NCI-H2107 treated with DMSO at 0.1 percent for 48 hours (cell line): Measurements from ENCODE around the gene SCUBE3.

Experiments used
- DNase-seq: peaks from one replicate; lab custom pipeline; 2025; ENCODE audit not compliant: unreplicated experiment; lab: John Stamatoyannopoulos, UW

Gene SCUBE3

DNA sequence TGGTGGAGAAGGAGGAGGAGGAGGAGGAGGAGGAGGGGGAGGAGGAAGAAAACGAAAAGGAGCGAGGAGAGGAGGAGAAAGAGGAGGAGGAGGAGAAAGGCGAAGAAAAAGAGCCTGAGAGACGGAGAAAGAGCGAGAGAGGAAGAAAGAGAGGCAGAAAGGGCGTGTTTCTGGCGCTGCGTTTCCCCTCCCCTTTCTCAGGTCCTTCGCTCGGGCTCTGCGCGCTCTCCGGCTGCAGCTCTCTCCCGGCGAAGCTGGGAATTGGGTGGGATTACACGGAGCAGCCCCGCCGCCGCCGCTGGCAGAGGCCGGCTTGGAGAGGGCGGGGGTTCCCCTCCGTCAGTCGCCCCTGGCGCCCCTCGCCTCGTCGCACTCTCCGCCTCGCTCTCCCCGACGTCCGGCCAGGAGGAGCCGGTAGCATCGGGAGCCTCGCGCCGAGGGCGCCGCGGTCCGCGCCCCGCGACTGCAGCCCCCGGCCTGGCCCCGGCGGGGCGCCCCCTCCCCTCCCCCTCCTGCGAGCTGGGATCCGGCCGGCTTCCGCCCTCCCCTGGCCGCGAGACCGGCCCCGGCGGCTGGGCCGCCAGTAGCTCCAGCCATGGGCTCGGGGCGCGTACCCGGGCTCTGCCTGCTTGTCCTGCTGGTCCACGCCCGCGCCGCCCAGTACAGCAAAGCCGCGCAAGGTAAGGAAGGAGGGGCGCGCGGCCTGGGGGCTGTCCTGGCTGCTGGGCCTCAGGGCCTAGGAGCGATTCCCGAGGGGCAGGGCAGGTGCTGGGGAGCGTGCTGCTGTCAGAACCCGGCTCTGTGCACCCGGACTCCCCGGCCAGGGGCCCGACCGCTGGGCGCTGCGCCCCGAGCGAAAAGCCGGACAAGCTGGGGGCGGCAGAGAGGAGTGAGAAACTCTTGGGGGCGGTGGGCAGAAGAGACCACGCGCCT is at the start of gene SCUBE3:
SCUBE3 (plus strand) TSS at position 133 of the 933 bp plus-strand sequence; CDS start at position 596, 463 bp downstream.
- DNase-seq, result no peak

DNA sequence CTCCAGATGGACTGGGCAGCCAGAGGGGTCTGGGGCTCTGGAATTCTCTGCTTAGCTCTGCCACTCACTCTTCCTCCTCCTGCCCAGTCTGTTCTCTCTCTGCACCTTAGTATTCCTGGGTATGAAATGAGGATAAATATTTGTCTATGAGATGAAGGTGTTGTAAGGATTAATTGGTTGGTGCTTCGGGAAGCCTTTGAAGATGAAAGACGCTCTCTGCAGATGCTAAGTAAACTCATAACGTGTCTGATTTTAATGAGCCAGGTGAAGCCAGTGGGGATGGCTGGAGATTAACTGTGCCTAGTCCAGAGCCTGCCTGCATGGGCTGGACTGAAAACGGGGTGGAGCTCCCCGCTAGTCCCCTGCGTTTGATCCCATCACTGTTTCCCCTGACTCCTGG is 49.5 kb upstream of the SCUBE3 start:
- DNase-seq, result no peak

DNA sequence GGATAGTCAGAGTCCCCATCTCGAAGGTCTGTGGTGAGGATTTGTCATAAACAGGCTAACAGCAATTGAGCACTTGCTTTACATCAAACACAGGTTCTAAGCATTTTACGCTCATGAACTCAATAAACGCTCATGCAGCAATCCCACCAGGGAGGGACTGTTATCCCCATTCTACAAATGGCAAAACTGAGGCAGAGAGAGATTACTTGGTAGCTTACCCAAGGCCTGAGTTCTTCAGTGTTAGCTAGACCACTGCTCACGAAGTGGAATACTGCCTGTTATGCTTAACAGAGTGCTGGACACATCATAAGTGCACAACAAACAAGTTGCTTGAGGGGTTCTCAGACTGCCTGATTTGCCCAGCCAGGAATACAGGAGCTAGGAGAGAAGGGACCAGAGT is 48.9 kb upstream of the SCUBE3 start:
- no peak for DNase-seq

DNA sequence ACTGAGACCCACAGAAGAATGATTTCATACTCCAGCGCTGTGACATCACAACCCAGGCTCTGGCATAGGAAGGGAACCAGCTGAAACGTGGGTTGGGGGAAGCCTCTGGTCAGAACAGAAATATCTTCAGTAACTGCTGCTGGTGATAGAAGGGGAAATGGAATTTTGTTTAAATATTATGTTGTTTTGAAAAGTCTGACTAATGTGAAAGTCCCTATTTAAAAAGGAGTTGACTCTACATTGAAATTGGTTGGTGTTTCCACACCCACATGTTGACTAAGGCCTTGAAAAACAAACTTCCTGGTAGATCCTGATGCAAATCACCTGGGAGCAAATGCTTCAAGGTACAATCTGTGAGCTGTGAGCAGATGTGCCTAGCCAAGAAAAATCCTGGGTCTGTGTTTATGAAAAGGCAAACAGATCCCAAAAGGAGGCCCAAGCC is 48.1 kb upstream of the SCUBE3 start:
- DNase-seq, result no peak

DNA sequence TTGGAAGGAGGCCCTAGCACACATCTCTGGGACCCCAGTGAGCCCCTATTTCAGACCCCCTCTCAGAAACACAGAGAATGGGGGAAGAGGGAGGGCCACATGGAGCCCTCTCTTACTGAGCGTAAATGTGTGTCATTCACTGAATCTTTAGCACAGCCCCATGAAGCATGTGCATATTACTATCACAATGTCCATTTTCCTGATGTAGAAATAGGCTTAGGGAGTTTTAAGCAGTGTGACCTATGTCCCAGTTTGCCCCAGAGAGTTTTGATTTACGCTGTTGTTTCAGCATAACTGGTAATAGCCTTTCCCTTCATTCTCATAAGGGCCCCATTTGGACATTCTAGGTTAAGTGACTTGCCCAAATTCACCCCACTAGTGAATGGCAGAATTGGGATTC is 47.6 kb upstream of the SCUBE3 start:
- DNase-seq, result no peak

DNA sequence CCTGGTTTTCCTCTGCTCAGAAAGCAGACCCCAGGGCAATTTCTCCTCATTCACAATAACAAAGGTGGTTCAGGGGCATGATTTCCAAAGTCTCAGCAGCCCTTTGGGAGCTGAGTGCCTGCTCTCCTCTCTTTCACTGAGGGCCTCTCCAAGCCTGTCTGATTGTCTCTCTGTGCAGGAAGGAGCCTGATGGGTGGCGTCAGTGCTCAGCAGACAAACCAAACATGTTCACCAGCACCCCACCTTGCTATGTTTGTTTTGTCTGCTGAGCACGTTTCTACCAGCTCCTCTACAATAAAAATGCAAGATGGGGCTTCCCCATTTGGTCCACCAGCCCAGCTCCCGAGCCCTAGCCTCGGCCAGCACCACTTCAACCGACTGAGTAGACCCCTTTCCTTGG is 47.2 kb upstream of the SCUBE3 start:
- DNase-seq, result no peak

DNA sequence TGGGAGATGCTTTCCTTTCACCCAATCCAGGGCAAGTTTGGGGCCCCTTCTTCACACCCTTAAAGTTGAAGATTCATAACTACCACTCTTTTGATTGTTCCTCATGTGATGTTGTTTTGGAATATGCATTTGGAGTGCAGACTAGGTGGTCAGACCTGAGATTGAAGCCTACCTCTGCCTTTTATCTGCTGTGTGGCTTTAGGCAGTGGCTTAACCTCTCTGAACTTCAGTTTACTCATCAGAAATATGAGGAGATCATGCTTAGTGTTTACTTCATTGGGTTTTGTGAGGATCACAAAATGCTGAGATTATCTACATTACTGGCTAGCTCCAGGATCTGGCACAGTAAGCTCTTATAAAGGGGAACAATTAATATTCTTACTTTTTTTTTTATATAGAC is 46.3 kb upstream of the SCUBE3 start:
- DNase-seq, result no peak

DNA sequence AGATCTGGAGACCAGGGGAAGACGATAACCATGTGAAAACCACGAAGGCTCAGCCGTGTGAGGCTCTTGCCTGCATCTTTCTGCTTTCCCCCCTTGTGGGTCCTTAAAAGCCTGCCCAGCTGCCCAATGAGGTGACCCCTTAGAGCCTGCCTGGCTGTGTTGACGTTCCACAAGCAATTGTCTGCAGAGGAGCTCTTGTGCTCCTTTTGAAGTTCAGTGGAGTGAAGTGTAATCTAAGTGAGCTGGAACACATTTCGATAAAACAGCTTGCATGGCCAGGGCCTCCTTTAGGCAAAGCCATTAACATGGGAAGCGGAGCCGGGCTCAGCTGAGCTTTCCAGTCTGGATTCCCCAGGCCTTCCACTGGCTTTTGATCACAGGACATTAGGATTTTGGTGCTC is 45.3 kb upstream of the SCUBE3 start:
- DNase-seq, result peak; percentile 12

DNA sequence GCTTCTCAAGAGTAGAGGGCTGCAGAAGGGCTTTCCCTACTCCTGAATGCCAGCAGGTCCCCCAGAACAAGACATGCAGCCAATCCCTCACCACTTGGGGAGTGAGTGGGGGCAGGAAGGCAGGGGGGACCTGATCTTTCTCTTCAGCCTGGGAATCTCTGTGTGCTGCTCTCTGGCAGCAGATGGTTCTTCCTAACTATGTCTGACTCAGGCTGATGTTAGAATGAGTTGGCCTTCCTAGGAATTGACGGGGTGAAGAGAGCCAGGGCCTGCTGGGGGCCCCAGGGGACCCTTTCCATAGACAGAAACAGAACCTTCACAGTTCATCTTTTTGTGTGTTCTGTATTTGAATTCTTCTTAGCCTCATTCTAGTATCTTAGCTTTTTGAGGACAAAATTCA is 43.6 kb upstream of the SCUBE3 start:
- no peak for DNase-seq

DNA sequence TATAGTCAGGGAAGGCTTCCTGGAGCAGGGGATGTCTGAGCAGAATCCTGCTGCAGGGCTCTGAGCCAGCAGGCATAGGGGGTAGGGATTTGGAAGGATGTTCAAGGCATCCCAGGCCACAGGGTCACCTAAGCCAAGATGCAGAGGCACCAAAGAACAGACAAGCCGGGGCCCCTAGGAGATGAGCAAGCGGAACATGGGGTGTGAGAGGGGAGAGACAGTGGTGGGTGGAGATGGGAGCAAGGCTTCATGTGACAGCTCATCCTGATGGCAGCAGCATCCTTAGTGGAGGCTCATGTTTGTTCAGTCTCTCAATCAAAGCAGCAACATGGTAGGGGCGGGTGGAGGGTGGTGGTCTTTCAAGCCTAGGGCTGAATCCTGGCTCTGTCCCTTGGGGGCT is 42.9 kb upstream of the SCUBE3 start:
- no peak for DNase-seq

DNA sequence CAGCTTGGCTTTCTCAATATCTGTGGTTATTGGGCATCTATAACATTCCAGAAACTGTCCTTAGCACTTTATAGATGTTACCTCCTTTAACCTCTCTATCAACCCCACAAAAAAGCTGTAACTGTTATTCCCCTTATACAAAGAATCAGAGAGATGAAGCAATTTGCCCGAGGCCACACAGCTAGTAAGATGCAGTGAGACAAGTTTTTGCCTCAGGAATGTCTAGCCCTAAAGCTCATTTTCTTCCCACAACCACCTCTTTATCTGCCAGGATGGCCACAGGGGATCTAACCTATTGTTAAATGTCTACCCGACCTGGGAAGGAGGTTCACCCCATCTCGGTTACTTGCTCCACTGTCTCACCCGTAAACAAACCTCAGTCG is 40.7 kb upstream of the SCUBE3 start:
- no peak for DNase-seq

DNA sequence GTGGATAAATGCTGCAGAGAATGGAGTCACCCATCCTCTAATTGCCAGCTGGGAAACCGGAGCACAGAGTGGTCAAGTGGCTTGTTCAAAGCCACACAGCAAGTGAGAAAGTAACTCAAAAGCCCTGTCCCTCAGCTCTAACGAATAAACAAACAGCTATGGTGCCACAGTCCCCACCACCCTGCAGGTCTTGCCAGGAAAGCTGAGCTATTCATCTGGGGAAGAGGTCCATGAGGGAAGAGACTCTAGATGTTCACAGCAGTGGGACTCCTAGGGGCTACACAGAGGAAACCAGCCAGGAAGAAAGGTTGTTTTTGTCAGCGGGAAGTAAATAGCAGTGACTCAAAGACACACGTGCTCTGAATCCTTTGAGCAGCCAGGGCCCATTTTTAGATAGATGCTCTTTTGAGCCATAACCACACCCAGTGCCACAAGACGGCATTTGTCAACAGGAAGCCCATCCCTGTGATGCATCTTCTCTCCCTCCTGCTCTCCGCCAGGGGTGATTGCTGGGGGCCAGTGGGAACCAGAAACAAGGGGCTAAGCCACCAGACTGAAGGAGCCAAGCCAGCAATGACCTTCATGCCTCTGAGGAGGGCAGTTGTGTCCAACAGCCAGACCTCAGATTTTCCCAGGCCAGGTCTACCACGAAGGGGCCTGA is 40.2 kb upstream of the SCUBE3 start:
- no peak for DNase-seq

DNA sequence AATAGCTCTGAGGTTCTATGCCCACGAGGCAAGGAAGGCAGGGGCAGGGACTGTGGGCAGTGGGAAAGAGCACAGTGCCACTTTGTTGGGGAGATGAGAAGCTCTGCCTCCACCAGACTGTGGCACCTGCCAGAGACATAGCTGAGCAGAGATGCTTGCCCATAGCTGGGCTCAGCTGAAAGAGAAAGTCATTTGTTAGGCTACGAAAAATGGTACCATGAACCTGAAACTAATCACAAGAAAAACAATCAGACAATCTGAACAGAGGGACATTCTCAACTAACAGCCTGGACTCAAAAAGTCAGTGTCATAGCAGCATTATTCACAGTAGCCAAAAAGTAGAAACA is 39.7 kb upstream of the SCUBE3 start:
- DNase-seq, result no peak

DNA sequence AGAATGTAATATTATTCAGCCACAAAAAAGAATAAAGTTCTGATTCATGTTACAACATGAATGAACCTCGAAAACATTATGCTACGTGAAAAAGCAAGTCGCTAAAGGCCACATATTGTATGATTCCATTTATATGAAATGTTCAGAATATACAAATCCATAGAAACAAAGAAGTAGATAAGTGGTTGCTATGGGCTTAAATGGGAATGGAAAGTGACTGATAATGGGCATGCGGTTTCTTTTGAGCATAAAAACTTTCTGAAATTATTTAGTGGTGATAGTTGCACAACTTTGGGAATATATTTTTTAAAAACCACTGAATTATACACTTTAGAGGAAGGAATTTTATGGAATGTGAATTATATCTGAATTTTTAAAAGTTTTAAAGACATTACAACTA is 39.3 kb upstream of the SCUBE3 start:
- no peak for DNase-seq

DNA sequence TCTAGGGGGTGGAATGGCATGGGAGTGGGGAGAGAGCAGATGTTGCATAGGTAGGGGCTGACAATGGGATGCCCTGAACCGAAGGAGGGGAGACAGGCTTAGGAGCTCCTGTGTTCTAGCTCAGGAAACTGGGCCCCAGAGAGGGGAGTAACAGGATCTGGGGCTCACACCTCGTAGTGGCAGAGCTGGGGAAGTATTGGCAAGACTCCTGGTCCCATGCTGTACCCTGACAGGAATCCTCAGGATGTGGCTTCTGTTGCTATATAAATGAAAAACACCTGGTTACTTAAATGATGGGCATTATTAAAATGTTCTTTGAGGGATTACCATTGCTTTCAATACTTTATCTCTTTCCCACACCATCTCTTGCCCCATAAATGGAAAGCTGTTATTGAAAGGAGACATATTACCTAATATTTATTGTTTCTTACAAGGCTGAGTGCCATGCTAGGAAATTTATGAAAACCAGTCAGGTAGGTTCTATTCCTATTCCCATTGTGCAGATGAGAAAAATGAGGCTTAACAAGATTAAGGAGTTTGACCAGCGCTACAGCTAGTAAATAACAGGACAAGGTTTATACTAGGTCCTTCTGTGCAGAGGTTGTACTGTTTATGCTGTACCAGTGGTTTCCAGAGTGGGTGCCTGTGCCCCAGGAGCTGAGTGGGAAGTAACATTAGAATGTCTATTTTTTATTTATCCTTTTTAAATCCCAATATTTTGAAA is 37.3 kb upstream of the SCUBE3 start:
- DNase-seq, result no peak

DNA sequence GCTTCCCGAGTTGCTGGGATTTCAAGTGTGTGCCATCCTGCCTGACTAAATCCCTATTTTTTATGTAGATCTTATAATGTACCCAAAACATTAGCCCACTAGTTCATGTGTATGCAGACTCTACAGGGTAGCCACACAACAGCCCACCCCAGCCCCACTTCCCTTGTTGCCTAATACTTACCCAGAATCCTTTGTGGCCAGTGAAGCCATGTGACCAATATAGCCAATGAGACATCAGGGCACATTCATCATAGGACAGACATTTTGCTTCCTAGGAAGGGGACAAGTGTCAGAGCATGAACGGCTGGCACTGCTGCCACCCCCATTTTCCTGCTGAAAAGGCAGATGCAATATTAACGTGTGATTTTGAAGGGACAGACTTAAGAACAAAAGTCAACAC is 36.6 kb upstream of the SCUBE3 start:
- DNase-seq, result no peak

DNA sequence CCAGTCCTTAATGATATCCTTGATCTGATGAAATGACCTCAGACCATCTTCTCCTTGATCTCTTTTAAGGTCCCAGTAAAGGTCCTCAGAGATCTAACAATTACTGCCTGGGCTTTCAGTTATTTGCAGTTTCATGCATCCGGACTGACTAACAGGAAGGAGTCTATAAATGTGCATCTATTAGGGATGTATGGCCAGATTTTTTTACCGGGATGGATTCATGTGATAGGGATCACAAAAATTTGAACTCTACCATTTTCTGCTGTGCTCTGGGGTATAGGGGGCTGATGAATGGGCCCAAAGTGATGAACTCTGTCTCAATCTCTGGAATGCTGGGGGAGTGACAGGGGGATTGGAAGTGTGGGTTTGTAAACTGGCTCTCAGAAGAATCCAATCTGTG is 36.2 kb upstream of the SCUBE3 start:
- no peak for DNase-seq

DNA sequence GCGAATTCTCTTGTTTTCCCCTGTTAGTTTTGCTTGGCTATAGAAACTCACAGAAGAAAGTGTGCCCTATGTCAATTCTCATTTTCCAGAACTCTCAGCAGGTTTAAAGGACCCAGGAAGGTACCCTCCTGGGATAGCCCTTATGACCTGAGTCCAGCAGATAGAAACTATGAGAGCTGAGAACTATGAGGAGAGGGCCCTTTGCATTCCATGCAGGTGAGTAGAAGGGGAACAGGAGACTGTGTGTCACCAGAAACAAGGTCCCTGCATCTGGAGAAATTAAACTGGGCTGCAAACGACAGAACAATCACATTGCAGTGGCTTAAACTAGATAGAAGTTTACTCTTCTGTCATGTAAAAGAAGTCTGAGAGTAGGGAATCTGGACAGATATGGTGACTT is 35.7 kb upstream of the SCUBE3 start:
- no peak for DNase-seq

DNA sequence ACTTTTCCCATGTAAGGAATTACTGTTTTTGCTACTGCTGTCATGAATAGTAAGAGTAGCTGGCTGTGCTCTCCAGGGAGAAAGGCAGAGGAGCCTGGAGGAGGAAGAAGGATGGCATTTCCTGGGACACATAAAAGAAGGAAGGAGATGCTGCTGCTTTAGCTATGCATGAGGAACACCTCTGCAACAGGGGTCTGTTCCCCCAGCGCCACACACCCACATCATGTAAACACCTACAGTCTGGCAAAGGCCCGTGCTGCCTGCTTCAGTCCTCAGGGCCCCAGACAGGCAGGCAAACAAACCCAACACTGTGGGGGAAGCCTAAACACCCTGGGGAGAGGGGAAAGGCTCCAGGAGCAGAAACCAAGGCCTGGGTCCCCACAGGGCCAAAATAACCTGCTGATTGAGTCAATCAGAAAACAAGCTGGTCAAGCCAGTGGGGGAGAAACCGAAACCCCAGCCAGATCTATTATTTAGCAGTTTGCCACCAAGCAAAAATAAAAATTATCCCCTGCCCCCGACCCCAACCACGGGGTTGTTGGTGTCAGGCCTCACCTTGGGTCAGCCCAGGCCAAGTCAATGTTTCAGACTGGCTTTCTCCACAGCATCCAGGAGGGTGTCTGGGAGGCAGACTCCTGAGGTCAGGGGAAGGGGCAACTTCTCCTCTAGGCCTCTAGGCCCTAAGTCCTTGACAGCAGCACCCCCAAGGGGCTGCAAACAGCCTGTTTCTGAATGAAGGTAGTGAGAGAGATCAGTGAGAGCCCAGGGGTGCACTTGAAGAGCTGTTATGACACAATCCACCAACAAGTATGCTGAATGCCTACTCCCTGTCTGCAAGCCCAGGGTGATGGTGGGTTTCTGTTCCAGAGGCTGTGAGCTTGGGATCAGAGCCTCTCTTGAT is 34.6 kb upstream of the SCUBE3 start:
- peak; percentile 14 for DNase-seq

DNA sequence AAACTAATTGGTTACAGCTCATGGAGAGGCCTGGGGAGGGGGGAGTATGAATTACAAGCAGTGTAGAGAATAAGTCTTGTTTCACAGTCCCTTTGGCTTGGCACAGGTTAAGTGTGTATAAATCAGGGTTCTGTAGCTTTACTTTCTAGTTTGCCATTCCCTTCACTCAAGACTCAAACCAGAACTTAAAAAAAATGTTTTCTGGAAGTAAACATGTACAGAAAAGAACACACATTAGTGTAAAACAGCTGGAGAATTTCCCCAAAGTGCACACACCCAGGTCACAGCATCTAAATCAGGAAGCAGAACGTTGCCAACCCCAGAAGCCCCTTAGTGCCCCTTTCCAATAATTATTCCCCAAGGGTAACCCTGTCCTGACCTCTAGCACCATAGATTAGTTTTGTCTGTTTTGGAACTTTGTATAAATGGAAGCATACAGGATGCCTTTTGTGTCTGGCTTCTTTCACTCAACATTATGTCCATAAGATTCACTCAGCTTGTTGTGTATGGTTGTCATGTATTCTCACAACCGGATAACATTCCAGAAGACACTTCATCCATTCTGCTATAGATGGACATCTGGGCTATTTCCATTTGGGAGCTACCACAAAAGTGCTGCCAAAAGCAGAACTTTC is 33.7 kb upstream of the SCUBE3 start:
- no peak for DNase-seq
